ENCODE measurements around the gene SIDT2.

Gene SIDT2

DNA sequence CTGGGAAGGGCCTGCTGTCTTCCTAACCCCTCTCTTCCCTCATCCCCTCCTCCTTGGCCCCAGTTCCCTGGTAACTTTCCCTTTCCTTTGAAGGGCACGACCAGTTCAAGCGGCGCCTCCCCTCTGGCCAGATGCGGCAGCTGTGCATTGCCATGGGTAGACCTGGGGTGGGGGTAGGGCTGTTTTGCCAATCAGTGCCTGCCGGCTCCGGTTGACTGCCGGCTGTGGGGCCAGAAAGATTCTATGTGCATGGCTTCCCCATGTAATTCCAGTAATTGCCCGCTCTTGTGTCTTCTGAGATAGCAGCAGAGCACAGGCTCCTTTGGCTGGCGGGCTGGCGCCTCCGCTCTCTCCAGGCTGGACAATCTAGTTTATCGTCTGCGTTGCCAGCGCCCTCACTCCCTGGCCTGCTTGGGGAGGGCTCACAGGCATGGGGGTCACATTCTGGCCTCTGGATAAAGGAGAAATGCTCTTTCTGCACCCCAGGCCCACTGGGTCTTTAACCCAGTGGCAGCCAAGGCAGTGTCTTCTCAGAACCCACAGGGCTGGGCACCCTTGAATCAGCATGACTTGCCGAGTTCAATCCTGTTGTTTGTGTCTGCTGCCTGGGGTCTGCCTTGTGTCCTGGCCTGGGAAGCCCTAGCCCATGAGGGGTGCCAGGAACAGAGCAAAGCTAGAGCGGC, 9.4 kb downstream of the SIDT2 start:
- H3K4me3 Mint-ChIP-seq, result no peak overlapping the region
- H3K4me1 Mint-ChIP-seq (ENCODE audit: low read depth in 2 of 2), result peaks cover 1 to 5% of the 10 kb centered on the region in 2 donors
- H3K27ac Mint-ChIP-seq, result no peak overlapping the region
- no peaks in the 10 kb centered on the region for H3K27me3 Mint-ChIP-seq
- H3K9me3 Mint-ChIP-seq, result no peaks in the 10 kb centered on the region
- H3K36me3 Mint-ChIP-seq (ENCODE audit: insufficient read depth), result peaks cover 20% of the 10 kb centered on the region
- no peak for ATAC-seq (replicated peaks)
- DNase-seq, result no peak

DNA sequence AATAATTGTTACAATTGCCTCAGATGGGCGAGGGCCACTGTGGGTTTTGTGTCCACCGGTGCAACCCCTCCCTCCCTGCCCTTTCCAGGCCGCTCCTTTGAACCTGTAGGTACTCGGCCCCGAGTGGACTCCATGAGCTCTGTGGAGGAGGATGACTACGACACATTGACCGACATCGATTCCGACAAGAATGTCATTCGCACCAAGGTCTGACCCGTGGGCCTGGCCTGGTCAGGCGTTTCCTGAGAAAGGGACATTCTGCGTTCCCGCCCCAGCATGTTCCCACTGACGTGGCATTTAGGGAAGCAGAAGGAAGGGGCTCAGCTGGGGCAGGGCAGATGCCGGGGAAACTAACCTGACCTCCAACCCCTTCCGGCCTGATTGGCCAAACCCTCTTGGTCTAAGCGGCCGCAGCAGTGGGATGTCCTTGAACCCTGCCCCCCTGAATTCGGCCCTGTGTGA, 10.1 kb downstream of the SIDT2 start:
- Mint-ChIP-seq H3K4me3 (no peak overlapping the region), H3K27me3 (no peaks in the 10 kb centered on the region), H3K27ac (no peak overlapping the region), H3K9me3 (no peaks in the 10 kb centered on the region), H3K4me1 (ENCODE audit: low read depth in 2 of 2) (peaks cover 4 to 5% of the 10 kb centered on the region in 2 donors), H3K36me3 (ENCODE audit: insufficient read depth) (peaks cover 20% of the 10 kb centered on the region)
- no peak for ATAC-seq (replicated peaks)
- no peak for DNase-seq

DNA sequence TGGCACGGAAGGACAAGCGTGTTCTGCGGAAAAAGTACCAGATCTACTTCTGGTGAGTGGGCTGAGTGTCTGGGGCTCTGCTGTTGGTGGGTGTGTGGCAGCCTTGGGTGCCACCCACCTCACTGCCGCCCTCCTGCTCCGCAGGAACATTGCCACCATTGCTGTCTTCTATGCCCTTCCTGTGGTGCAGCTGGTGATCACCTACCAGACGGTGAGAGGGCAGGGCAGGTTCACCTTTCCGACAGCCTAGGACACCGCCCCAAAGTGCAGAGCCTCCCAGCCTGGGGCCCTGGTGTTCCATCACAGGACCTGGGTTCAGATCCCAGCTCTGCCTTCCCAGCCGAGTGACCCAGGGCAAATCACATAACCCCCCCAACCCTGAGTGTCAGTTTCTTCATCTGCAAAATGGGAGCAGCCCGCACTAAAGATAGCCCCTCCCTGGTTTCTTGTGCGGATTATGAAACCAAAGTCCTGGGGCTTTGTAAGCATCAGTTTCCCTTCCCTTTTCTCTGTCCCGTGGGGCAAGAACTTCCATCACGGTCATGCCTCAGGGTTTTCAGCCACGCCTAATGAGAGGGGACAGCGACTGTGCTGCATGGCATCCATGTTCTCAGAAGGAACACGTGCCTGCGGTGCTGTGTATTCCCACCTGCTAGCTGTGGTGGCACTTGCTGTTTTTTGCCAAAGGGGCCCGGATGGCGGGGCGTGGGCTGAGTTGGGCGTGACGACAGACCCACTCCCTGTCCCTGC, 10.8 kb downstream of the SIDT2 start:
- DNase-seq (no peak), ATAC-seq (replicated peaks) (peak; percentile 54)
- Mint-ChIP-seq H3K36me3 (ENCODE audit: insufficient read depth) (peaks cover 17% of the 10 kb centered on the region), H3K9me3 (no peaks in the 10 kb centered on the region), H3K4me3 (no peak overlapping the region), H3K4me1 (ENCODE audit: low read depth in 2 of 2) (peaks cover 4 to 5% of the 10 kb centered on the region in 2 donors), H3K27me3 (no peaks in the 10 kb centered on the region), H3K27ac (peak overlapping the region in 1 of 2 donors; percentile 35)

DNA sequence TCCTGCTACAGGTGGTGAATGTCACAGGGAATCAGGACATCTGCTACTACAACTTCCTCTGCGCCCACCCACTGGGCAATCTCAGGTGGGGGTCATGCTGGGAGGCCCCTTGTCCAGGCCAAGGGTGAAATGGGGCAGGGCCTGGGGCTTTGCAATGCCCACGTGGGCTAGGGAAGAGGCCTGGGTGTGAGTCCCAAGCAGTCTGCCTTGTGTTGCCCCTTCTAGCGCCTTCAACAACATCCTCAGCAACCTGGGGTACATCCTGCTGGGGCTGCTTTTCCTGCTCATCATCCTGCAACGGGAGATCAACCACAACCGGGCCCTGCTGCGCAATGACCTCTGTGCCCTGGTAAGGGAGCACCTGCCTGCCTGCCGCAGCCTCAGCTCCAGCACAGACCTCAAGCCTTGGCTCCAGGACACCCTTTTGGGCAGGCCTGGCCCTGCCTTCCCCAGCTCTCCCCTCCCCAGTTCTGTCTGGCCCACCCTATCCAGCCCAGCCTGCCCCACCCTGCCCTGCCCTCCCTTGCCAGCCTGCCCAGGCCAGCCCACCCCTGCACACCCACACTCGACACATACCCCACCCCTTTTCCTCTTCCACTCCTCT, 11.5 kb downstream of the SIDT2 start:
- Mint-ChIP-seq H3K27me3 (no peaks in the 10 kb centered on the region), H3K9me3 (no peaks in the 10 kb centered on the region), H3K4me3 (no peak overlapping the region), H3K4me1 (ENCODE audit: low read depth in 2 of 2) (peaks cover 4 to 5% of the 10 kb centered on the region in 2 donors), H3K27ac (peak overlapping the region in 1 of 2 donors; percentile 74), H3K36me3 (ENCODE audit: insufficient read depth) (peaks cover 12% of the 10 kb centered on the region)
- ATAC-seq (replicated peaks) (no peak), DNase-seq (no peak)

DNA sequence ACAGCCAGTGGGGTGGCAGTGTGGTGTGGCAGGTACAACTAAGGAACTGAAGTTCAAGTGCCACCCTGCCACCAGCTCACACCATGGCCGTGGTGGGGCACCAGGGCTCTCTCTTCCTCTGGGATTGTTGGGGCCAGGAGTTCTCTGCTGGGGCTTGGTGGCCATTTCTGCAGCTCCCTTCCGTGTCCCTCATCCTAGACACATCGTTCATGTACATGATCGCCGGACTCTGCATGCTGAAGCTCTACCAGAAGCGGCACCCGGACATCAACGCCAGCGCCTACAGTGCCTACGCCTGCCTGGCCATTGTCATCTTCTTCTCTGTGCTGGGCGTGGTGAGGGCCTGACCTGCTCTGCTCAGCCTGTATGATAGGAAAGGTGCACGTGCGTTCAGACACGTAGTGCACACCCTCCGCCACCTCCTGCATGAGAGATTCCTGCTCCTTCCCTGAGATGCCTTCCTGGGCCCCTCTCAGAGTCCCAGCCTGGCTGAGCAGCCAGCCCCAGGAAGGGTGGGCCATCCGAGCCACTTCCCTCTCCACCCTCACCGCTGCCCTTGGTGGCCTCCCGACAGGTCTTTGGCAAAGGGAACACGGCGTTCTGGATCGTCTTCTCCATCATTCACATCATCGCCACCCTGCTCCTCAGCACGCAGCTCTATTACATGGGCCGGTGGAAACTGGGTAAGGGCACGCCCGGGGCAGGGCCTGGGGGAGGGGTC, 13.3 kb downstream of the SIDT2 start:
- peak overlapping the region in 1 of 2 donors; percentile 65 for H3K27ac Mint-ChIP-seq
- H3K9me3 Mint-ChIP-seq, result no peaks in the 10 kb centered on the region
- H3K4me1 Mint-ChIP-seq (ENCODE audit: low read depth in 2 of 2), result peaks cover 4 to 5% of the 10 kb centered on the region in 2 donors
- no peak overlapping the region for H3K4me3 Mint-ChIP-seq
- peaks cover 18% of the 10 kb centered on the region for H3K36me3 Mint-ChIP-seq (ENCODE audit: insufficient read depth)
- no peak for ATAC-seq (replicated peaks)
- no peak for DNase-seq
- no peaks in the 10 kb centered on the region for H3K27me3 Mint-ChIP-seq

DNA sequence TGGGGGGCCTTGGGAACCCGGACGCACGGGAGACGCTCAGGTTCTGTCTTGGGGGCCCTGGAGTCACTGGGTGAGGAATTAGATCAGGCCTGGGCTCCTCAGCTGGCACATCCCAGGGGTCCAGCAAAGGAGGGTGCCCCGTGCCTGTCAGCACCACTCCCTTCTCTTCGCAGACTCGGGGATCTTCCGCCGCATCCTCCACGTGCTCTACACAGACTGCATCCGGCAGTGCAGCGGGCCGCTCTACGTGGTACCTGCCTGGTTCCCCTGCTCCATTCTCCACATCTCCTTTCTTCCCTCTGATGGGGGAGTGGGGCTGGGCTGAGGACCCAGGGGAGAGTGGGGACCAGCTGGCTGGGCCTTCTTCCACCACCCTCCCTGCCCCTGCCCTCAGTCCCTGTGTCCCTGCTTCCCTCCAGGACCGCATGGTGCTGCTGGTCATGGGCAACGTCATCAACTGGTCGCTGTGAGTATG, 13.9 kb downstream of the SIDT2 start:
- no peak for ATAC-seq (replicated peaks)

DNA sequence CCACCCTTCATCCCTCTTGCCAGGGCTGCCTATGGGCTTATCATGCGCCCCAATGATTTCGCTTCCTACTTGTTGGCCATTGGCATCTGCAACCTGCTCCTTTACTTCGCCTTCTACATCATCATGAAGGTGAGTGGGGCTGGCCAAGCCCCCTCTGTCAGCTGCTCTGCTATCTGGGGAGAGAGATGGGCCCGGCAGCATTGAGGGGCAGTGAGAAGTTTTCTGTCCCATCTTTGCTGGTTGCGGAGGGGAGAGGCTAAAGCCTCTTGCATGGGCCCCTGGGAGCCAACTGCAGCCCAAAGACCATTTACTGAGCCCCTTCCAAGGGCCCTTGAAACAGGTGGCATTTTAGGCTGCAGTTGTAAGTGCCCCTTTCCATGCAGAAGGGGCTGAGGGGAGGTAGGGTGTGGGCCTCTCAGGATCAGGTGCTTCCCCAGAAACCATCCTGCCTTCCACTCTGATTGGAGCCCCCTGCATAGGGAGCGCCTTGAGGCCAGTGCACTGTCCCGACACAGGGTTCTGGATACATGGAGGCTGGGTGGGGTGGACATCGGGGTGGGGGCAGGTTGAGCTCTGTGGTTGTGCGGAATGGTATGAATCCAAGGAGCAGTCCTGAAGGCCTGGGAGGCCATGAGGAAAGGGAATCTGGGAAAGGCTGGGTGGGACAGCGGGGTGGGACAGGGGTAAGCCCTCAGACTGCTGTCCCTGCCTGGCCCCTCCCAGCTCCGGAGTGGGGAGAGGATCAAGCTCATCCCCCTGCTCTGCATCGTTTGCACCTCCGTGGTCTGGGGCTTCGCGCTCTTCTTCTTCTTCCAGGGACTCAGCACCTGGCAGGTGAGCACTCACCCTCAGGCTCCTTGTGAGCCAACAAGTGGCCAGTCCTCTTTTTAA, 14.8 kb downstream of the SIDT2 start:
- Mint-ChIP-seq H3K9me3 (no peaks in the 10 kb centered on the region), H3K4me3 (no peak overlapping the region), H3K27ac (peak overlapping the region; percentile 60 to 77), H3K4me1 (ENCODE audit: low read depth in 2 of 2) (peaks cover 4 to 7% of the 10 kb centered on the region in 2 donors), H3K27me3 (no peaks in the 10 kb centered on the region), H3K36me3 (ENCODE audit: insufficient read depth) (peaks cover 21% of the 10 kb centered on the region)
- DNase-seq (no peak), ATAC-seq (replicated peaks) (no peak)

More for the DNA sequence above, 13.9 kb downstream of the SIDT2 start:
- no peaks in the 10 kb centered on the region for H3K27me3 Mint-ChIP-seq
- H3K36me3 Mint-ChIP-seq (ENCODE audit: insufficient read depth), result peaks cover 18% of the 10 kb centered on the region
- peaks cover 4% of the 10 kb centered on the region in 2 donors for H3K4me1 Mint-ChIP-seq (ENCODE audit: low read depth in 2 of 2)
- no peak overlapping the region for H3K4me3 Mint-ChIP-seq
- H3K9me3 Mint-ChIP-seq, result no peaks in the 10 kb centered on the region
- peak overlapping the region in 1 of 2 donors; percentile 65 for H3K27ac Mint-ChIP-seq
- DNase-seq, result no peak

DNA sequence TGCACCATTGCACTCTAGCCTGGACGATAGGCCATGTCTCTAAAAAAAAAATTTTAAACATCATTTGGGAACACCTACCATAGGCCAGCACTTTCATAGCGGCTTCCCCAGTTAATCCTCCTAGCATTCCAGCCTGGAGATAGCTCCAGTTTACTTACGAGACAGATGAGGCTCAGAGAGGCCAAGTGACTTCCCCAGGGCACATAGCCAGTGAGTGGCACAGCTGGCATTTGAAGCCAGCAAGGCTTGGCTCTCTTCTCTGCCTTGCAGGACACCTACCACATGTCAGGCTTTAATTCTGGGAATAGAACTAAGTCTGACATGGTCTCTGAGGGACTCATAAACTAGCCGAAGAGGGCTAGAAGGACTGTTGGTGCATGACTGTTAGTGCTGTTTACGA, 15.7 kb downstream of the SIDT2 start:
- H3K9me3 Mint-ChIP-seq, result no peaks in the 10 kb centered on the region
- DNase-seq (no peak), ATAC-seq (replicated peaks) (no peak)
- H3K36me3 Mint-ChIP-seq (ENCODE audit: insufficient read depth), result peaks cover 19% of the 10 kb centered on the region
- H3K27me3 Mint-ChIP-seq, result no peaks in the 10 kb centered on the region
- H3K4me1 Mint-ChIP-seq (ENCODE audit: low read depth in 2 of 2), result peaks cover 4 to 7% of the 10 kb centered on the region in 2 donors
- H3K4me3 Mint-ChIP-seq, result no peak overlapping the region
- no peak overlapping the region for H3K27ac Mint-ChIP-seq

DNA sequence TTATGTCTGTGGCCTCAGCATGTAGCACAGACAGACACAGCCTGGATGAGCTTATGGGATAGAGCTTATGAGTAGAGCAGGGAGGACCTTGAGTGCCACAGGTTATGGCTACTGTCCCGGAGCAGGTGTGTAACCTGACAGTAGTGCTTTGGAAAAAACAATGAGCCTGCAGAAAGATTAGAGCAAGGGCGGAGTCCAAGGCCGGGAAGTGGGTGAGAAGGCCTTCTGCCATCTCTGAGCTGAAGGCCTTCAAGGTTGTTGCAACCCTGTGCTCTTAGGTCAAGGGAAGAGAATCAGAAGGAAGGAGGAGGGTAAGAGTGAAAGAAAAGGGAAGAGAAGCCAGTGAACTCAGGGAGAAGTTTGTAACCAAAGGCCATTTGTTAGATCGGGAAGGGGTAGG, 16.7 kb downstream of the SIDT2 start:
- Mint-ChIP-seq H3K4me1 (ENCODE audit: low read depth in 2 of 2) (peaks cover 4 to 7% of the 10 kb centered on the region in 2 donors), H3K9me3 (no peaks in the 10 kb centered on the region), H3K36me3 (ENCODE audit: insufficient read depth) (peaks cover 21% of the 10 kb centered on the region), H3K4me3 (no peak overlapping the region), H3K27ac (peak overlapping the region; percentile 6 to 30), H3K27me3 (no peaks in the 10 kb centered on the region)
- ATAC-seq (replicated peaks), result no peak
- DNase-seq, result no peak

DNA sequence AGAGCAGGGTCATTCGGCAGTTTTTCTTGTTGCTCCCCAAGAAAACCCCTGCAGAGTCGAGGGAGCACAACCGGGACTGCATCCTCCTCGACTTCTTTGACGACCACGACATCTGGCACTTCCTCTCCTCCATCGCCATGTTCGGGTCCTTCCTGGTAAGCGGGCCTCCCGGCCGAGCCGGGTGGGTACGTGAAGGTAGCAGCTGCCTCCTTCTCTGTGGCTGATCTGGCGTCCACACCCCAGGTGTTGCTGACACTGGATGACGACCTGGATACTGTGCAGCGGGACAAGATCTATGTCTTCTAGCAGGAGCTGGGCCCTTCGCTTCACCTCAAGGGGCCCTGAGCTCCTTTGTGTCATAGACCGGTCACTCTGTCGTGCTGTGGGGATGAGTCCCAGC, 17.2 kb downstream of the SIDT2 start:
- Mint-ChIP-seq H3K9me3 (no peaks in the 10 kb centered on the region), H3K27me3 (no peaks in the 10 kb centered on the region), H3K4me3 (no peak overlapping the region), H3K27ac (peak overlapping the region; percentile 6 to 30), H3K36me3 (ENCODE audit: insufficient read depth) (peaks cover 21% of the 10 kb centered on the region), H3K4me1 (ENCODE audit: low read depth in 2 of 2) (peaks cover 4% of the 10 kb centered on the region in 2 donors)
- DNase-seq, result no peak
- ATAC-seq (replicated peaks), result no peak

DNA sequence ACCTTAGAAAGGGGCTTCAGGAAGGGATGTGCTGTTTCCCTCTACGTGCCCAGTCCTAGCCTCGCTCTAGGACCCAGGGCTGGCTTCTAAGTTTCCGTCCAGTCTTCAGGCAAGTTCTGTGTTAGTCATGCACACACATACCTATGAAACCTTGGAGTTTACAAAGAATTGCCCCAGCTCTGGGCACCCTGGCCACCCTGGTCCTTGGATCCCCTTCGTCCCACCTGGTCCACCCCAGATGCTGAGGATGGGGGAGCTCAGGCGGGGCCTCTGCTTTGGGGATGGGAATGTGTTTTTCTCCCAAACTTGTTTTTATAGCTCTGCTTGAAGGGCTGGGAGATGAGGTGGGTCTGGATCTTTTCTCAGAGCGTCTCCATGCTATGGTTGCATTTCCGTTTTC, 18.5 kb downstream of the SIDT2 start:
- Mint-ChIP-seq H3K9me3 (no peaks in the 10 kb centered on the region), H3K27me3 (no peaks in the 10 kb centered on the region), H3K36me3 (ENCODE audit: insufficient read depth) (peaks cover 23% of the 10 kb centered on the region), H3K4me3 (no peak overlapping the region), H3K4me1 (ENCODE audit: low read depth in 2 of 2) (peaks cover 4% of the 10 kb centered on the region in 2 donors), H3K27ac (peak overlapping the region; percentile 44 to 51)
- ATAC-seq (replicated peaks) (no peak), DNase-seq (no peak)
